DMS79 treated with DMSO at 0.1 percent for 48 hours (cell line): ENCODE data around the gene GABBR1.
A peak's percentile ranks its signal among the peaks of the same experiment; 100 is the strongest.
"Not testable (repeated sequence)": the region's sequence is repeated elsewhere in the genome, so short reads cannot be mapped to it uniquely, and the experiment has no call there.

Experiments used
- DNase-seq: peaks from one replicate; lab custom pipeline; 2025; lab: John Stamatoyannopoulos, UW

GABBR1 gene

GRCh38 chr6:29632789-29633533 lies at the start of gene GABBR1:
Gene GABBR1, minus strand, starts transcription at chr6:29633183. Its CDS starts 798 bp downstream, at chr6:29632385.
- DNase-seq, result peak; percentile 81

GRCh38 chr6:29681811-29682210 lies 48.8 kb upstream of the GABBR1 start:
- DNase-seq, result no peak

- no peak for DNase-seq
Observed at GRCh38 chr6:29680904-29681303, 47.9 kb upstream of the GABBR1 start, which contains the start of gene ZFP57. Gene ZFP57, minus strand, starts transcription at chr6:29681152. Its CDS starts 4,149 bp downstream, at chr6:29677003.

- no peak for DNase-seq
Observed at GRCh38 chr6:29680416-29680815, 47.4 kb upstream of the GABBR1 start.

- DNase-seq, result no peak
Observed at GRCh38 chr6:29679962-29680361, 47.0 kb upstream of the GABBR1 start.

GRCh38 chr6:29678114-29678513 lies 45.1 kb upstream of the GABBR1 start:
- DNase-seq, result no peak

- DNase-seq, result no peak
Observed at GRCh38 chr6:29676981-29677601, 44.1 kb upstream of the GABBR1 start.

GRCh38 chr6:29675561-29675960 lies 42.6 kb upstream of the GABBR1 start:
- no peak for DNase-seq

- no peak for DNase-seq
Observed at GRCh38 chr6:29674008-29674407, 41.0 kb upstream of the GABBR1 start.

- DNase-seq, result no peak
Observed at GRCh38 chr6:29673161-29673560, 40.2 kb upstream of the GABBR1 start.

GRCh38 chr6:29672116-29672515 lies 39.1 kb upstream of the GABBR1 start:
- not testable (repeated sequence) for DNase-seq

GRCh38 chr6:29671026-29671425 lies 38.0 kb upstream of the GABBR1 start:
- no peak for DNase-seq

GRCh38 chr6:29667158-29667557 lies 34.2 kb upstream of the GABBR1 start:
- no peak for DNase-seq

- no peak for DNase-seq
Observed at GRCh38 chr6:29666826-29667130, 33.8 kb upstream of the GABBR1 start.

GRCh38 chr6:29665942-29666825 lies 33.2 kb upstream of the GABBR1 start:
- no peak for DNase-seq

GRCh38 chr6:29663300-29664042 lies 30.5 kb upstream of the GABBR1 start:
- DNase-seq, result no peak

- not testable (repeated sequence) for DNase-seq
Observed at GRCh38 chr6:29661502-29662141, 28.6 kb upstream of the GABBR1 start.

- DNase-seq, result no peak
Observed at GRCh38 chr6:29661071-29661470, 28.1 kb upstream of the GABBR1 start.

- DNase-seq, result no peak
Observed at GRCh38 chr6:29656798-29657197, 23.8 kb upstream of the GABBR1 start, which contains the start of gene MOG. Gene MOG, plus strand, starts transcription at chr6:29657092. Its CDS starts 118 bp downstream, at chr6:29657210.

- DNase-seq, result no peak
Observed at GRCh38 chr6:29656157-29656556, 23.2 kb upstream of the GABBR1 start.

- DNase-seq, result no peak
Observed at GRCh38 chr6:29655658-29656057, 22.7 kb upstream of the GABBR1 start.
